Fibroblast of skin of left quadriceps (primary cell): ENCODE results near the gene TSPAN4.

Experiments used
- DNase-seq, 2 experiments: peaks; one replicate each; pipeline ENCODE4 v3.0.0-alpha.2; 2013; ENCODE audit warnings: low read depth in 2 of 2

The TSPAN4 gene

GRCh38 chr11:911031-911889, 68.6 kb downstream of the TSPAN4 start:
- peak in 1 of 2 experiments; percentile 24 for DNase-seq

- DNase-seq: no peak
These were observed 69.2 kb downstream of the TSPAN4 start for GRCh38 chr11:911890-912219.

- DNase-seq: no peak
These were observed 69.6 kb downstream of the TSPAN4 start for GRCh38 chr11:912266-912665.

GRCh38 chr11:913043-913442, 70.4 kb downstream of the TSPAN4 start:
- no peak for DNase-seq

GRCh38 chr11:914204-914603, 71.6 kb downstream of the TSPAN4 start:
- DNase-seq: no peak

GRCh38 chr11:914747-915501, 72.3 kb downstream of the TSPAN4 start:
- DNase-seq: no peak
